AG04450 (cell line): ENCODE data around the gene SOBP. TPM values are rescaled to one million over a fixed set of nuclear protein-coding genes. Genes with fewer than 3 reads are reported as not detected.

ENCODE experiments used
- CTCF ChIA-PET: fragments of 300-600, 350-600 bp; formaldehyde crosslinking; extraction: SDS; loops from one replicate; lab custom pipeline; 2022; ENCODE audit warnings: antibody characterized with exemption, inconsistent platforms; lab: Charles Lee
- POLR2A ChIA-PET: fragments of 350-600 bp; formaldehyde crosslinking; extraction: SDS; loops from one replicate; lab custom pipeline; 2021; ENCODE audit warnings: antibody characterized with exemption, inconsistent platforms; lab: Yijun Ruan, JAX
- DNase-seq: peaks from one replicate; pipeline ENCODE4 v3.0.0-alpha.2; 2011; ENCODE audit warnings: low read depth, low spot score
- H3K27ac ChIP-seq: one replicate; pipeline ENCODE4 v1.5.1; 2012; ENCODE audit warnings: low read depth, low read length, control low read depth
- H3K27me3 ChIP-seq: one replicate; pipeline ENCODE4 v1.6.0; 2012; ENCODE audit warnings: low read length; ENCODE audit not compliant: control insufficient read depth, insufficient read depth
- H3K4me3 ChIP-seq: 2 replicates; pipeline ENCODE4 v1.5.1; 2011; ENCODE audit warnings: mild to moderate bottlenecking, low read depth, low read length, control low read depth
- H3K9me3 ChIP-seq: 2 replicates; pipeline ENCODE4 v1.5.1; 2012; ENCODE audit warnings: low read length; ENCODE audit not compliant: control insufficient read depth, insufficient read depth
- polyA plus RNA-seq: library from polyadenylated mRNA; depleted of rRNA; stranded (reverse); fragments of >200 nt; gene quantifications from 2 replicates; pipeline ENCODE4 v1.2.3, GENCODE V29; 2011
- TF ChIP-seq, protein P1 (sequence below): IDR thresholded peaks from 2 replicates; pipeline ENCODE4 v1.5.1; 2011; ENCODE audit warnings: low read depth, low read length, control low read depth, inconsistent platforms

Gene SOBP
- polyA plus RNA-seq, 1 experiment, result 0.76 TPM

DNA sequence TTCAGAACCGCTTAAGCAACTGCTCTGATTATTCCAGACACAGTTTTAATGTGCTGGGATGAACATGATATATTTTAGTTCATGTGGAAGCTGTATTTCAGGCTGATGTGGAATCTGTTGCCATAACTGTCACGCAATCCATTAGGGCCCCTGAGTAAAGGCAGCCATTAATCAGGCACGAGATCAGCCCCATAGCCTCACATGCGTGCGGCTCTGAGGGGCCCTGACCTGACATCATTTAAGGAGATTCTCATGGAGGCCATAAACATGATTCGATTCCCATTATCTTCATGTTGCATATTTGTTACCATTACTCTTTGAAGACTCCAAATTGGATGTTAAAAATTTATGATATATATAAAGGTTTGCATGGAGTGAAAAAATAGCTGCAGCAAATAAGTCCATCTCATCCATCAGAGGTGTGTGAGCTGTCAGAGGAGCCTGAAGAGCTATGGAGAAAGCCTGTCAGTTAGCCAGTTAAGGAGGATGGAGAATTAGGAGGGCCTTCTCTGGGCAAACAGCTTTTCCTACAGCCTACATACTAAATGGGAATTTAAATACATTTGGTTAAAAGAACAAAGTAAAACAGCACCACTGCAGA is 89.6 kb downstream of the SOBP start:
- TF ChIP-seq, protein P1, sequence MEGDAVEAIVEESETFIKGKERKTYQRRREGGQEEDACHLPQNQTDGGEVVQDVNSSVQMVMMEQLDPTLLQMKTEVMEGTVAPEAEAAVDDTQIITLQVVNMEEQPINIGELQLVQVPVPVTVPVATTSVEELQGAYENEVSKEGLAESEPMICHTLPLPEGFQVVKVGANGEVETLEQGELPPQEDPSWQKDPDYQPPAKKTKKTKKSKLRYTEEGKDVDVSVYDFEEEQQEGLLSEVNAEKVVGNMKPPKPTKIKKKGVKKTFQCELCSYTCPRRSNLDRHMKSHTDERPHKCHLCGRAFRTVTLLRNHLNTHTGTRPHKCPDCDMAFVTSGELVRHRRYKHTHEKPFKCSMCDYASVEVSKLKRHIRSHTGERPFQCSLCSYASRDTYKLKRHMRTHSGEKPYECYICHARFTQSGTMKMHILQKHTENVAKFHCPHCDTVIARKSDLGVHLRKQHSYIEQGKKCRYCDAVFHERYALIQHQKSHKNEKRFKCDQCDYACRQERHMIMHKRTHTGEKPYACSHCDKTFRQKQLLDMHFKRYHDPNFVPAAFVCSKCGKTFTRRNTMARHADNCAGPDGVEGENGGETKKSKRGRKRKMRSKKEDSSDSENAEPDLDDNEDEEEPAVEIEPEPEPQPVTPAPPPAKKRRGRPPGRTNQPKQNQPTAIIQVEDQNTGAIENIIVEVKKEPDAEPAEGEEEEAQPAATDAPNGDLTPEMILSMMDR, result no peak
- ChIA-PET POLR2A (no interaction called here), CTCF (no interaction called here)
- no peak overlapping the region for H3K4me3 ChIP-seq
- DNase-seq, result no peak
- no peak overlapping the region for H3K27ac ChIP-seq
- H3K27me3 ChIP-seq, result no peaks in the 10 kb centered on the region
- no peaks in the 10 kb centered on the region for H3K9me3 ChIP-seq

DNA sequence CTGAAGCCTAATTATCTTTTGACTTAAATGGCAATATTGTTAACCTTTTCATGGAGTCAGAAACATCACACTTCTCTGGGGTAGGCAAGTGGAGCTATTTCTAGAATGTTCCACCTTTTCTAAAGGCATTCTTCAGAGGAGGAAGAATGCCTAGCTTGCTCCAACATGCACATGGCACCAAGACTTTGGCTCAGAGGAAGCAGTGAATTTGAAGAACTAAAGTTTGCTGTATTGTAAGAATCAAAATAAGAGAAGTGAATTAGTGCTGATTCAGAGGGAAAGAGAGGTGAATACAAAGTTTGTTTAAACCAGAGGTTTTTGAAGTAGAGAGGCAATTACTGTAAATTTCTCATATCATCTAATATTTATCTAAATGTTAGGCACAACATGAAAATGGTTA is 92.2 kb downstream of the SOBP start:
- CTCF ChIA-PET, result no interaction called here
- no peak overlapping the region for H3K4me3 ChIP-seq
- H3K27me3 ChIP-seq, result no peaks in the 10 kb centered on the region
- H3K27ac ChIP-seq, result no peak overlapping the region
- TF ChIP-seq, protein P1, result no peak
- DNase-seq, result no peak
- POLR2A ChIA-PET, result no interaction called here
- H3K9me3 ChIP-seq, result no peaks in the 10 kb centered on the region

GRCh38 chr6:107584726-107585125 is 94.8 kb downstream of the SOBP start:
- no peak for DNase-seq
- ChIA-PET CTCF (no interaction called here), POLR2A (no interaction called here)
- Histone ChIP-seq H3K27ac (no peak overlapping the region), H3K4me3 (no peak overlapping the region), H3K27me3 (no peaks in the 10 kb centered on the region), H3K9me3 (no peaks in the 10 kb centered on the region)
- TF ChIP-seq, protein P1, result no peak

DNA sequence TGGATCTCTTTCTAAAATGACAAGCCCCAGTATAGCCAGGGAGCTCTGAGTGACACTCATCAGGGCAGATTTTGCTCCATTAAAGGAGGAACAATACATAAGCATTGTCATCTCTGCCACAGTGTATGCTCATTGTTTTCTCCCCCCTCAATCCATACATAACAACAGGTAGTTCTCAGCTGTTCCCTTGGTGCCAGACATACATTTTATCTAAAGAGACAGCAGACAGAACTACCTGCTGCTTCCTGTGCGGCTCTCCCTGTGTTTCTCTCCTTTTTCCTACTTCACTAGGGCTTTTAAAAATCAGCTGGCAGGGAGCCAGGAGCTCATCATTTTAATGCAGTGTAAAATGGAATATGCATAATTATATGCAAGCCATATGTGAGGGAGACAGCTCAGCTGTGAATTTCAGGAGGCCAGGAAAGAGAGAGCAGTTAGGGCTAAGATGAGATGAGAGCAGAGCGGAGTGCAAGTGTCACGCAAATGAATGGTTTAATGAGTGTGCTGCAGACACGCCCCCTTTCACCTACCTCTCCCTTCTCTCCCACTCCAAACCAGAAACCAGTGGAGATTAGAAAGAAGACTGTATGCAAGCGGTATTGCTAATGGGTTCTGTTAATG is 96.0 kb downstream of the SOBP start:
- TF ChIP-seq, protein P1, result no peak
- Histone ChIP-seq H3K9me3 (no peaks in the 10 kb centered on the region), H3K27me3 (no peaks in the 10 kb centered on the region), H3K27ac (no peak overlapping the region), H3K4me3 (no peak overlapping the region)
- ChIA-PET POLR2A (interaction anchor here (0.7 kb wide), 1 partner anchor 261 kb away, joined by 3 read pairs; no protein-coding TSS in a partner anchor), CTCF (no interaction called here)
- no peak for DNase-seq

- ChIA-PET CTCF (interaction anchor here (0.6 kb wide), 1 partner anchor 786 kb away, joined by 4 read pairs; no protein-coding TSS in a partner anchor), POLR2A (no interaction called here)
- Histone ChIP-seq H3K27ac (no peak overlapping the region), H3K4me3 (no peak overlapping the region), H3K27me3 (no peaks in the 10 kb centered on the region), H3K9me3 (no peaks in the 10 kb centered on the region)
- no peak for DNase-seq
- TF ChIP-seq, protein P1, result no peak
These were observed 97.5 kb downstream of the SOBP start for GRCh38 chr6:107587451-107587850.
